Measurements from ENCODE around the gene PKNOX2. TPM values are rescaled to one million over a fixed set of nuclear protein-coding genes. Genes with fewer than 3 reads are reported as not detected.

The PKNOX2 gene
- total RNA-seq, 1 donor: 0.86 TPM

- H3K4me3 ChIP-seq (ENCODE audit: low read depth, low read length): no peak overlapping the region
- no peak for TF ChIP-seq CTCF (IDR thresholded peaks at IDR 0.05; ENCODE audit: insufficient read depth, low read depth, low read length)
- DNase-seq (ENCODE audit: low read depth): no peak
These were observed 266.5 kb downstream of the PKNOX2 start for GRCh38 chr11:125431009-125431408.

- no peak for DNase-seq (ENCODE audit: low read depth)
- H3K4me3 ChIP-seq (ENCODE audit: low read depth, low read length): no peak overlapping the region
- TF ChIP-seq CTCF (IDR thresholded peaks at IDR 0.05; ENCODE audit: insufficient read depth, low read depth, low read length): no peak
These were observed 266.9 kb downstream of the PKNOX2 start for GRCh38 chr11:125431481-125431880.

- peak; percentile 64 for TF ChIP-seq CTCF (IDR thresholded peaks at IDR 0.05; ENCODE audit: insufficient read depth, low read depth, low read length)
- no peak overlapping the region for H3K4me3 ChIP-seq (ENCODE audit: low read depth, low read length)
- DNase-seq (ENCODE audit: low read depth): peak; percentile 45
These were observed 269.0 kb downstream of the PKNOX2 start for GRCh38 chr11:125433454-125434121.

DNA sequence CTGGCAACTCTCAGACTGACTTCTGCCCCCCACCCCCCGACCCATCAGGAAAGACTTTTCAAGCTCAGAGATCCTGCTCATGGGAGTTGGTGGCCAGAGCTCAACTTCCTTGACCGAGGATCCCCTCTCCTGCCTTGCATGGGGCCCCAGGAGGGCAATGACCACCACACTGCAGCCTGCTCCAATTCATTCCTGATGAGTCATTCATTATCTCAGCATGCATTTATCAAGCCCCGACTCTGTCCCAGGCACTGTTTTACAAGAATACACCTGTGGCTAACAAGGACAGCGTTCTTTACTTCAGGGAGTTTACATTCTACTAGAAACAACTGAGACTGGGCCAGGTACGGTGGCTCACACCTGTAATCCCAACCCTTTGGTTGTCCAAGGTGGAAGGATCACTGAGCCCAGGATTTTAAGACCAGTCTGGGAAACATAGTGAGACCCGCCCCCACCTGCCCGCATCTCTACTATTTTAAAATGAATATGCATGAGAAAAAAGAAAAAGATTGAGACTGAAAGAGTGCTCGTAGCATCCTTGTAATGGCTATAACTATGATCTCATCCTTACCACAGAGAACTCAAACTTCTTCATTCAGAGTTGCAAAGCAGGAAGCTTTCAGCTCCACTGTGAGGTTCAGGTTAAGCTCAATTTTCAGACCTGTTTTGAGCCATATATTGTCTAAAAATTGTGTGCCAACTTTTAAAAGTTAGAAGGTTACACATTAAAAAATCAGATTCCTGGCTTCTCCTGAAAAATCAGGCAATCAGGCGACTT lies 271.1 kb downstream of the PKNOX2 start:
- TF ChIP-seq CTCF (IDR thresholded peaks at IDR 0.05; ENCODE audit: insufficient read depth, low read depth, low read length): no peak
- DNase-seq (ENCODE audit: low read depth): no peak
- H3K4me3 ChIP-seq (ENCODE audit: low read depth, low read length): no peak overlapping the region

DNA sequence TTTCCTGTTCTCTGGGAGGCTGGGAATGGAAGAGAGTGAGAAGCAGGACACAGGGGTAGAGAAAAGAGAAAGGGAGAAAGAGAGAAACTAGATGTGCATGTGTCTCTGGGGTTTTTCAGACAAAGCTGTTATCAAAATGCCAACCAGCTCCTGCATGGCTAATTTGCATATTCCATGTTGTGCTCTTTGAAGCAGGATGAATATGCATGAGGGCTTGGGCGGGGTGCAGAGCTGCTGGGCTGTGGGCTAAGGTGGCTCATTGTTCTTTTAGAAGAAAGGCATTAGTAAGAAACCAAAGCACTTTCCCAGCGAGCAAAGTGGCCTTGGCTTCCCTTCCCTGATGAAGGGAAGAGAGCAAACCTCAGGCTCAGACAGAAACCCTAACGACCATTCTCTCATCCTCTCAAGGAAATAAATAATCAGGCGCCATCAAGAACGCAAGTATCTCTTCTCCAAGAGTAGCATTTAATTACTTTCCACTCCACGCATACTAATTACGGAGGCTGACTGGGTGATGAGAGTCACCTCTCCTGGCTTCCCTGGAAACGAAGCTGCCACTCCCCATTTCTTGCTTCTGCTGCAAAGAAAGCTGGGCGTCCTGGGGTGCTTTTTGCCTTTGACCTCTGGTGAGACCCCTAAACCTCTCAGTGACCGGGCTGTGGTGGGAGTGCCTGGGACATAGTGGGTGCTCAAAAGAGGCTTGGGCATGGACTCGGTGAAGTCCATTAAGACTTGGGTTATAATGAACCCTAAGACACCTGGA lies 277.3 kb downstream of the PKNOX2 start:
- no peak for TF ChIP-seq CTCF (IDR thresholded peaks at IDR 0.05; ENCODE audit: insufficient read depth, low read depth, low read length)
- H3K4me3 ChIP-seq (ENCODE audit: low read depth, low read length): no peak overlapping the region
- no peak for DNase-seq (ENCODE audit: low read depth)

- TF ChIP-seq CTCF (IDR thresholded peaks at IDR 0.05; ENCODE audit: insufficient read depth, low read depth, low read length): no peak
- H3K4me3 ChIP-seq (ENCODE audit: low read depth, low read length): no peak overlapping the region
- no peak for DNase-seq (ENCODE audit: low read depth)
These were observed 278.4 kb downstream of the PKNOX2 start for GRCh38 chr11:125442946-125443345.

Measured in fibroblast of villous mesenchyme (primary cell).